NCI-H2227 treated with DMSO at 0.1 percent for 48 hours (cell line): ENCODE data around the gene ITIH4.
A peak's percentile ranks its signal among the peaks of the same experiment; 100 is the strongest.
"Not testable (repeated sequence)": the region's sequence is repeated elsewhere in the genome, so short reads cannot be mapped to it uniquely, and the experiment has no call there.

Experiments used
- DNase-seq: peaks from one replicate; lab custom pipeline; 2025; lab: John Stamatoyannopoulos, UW

Gene ITIH4

GRCh38 chr3:52783211-52783555 lies 47.3 kb downstream of the ITIH4 start:
- no peak for DNase-seq

GRCh38 chr3:52782412-52783210 lies 47.9 kb downstream of the ITIH4 start:
- no peak for DNase-seq

- no peak for DNase-seq
Observed at GRCh38 chr3:52781741-52782140, 48.7 kb downstream of the ITIH4 start.

- no peak for DNase-seq
Observed at GRCh38 chr3:52779837-52780585, 50.5 kb downstream of the ITIH4 start.

- DNase-seq = no peak
Observed at GRCh38 chr3:52779011-52779836, 51.2 kb downstream of the ITIH4 start.

- no peak for DNase-seq
Observed at GRCh38 chr3:52777959-52778805, 52.3 kb downstream of the ITIH4 start.

GRCh38 chr3:52777127-52777958 lies 53.1 kb downstream of the ITIH4 start, which contains the start of gene ITIH1:
TSS of gene ITIH1 (plus strand) at chr3:52777599. CDS start at chr3:52777616, 17 bp downstream.
- no peak for DNase-seq

- DNase-seq = not testable (repeated sequence)
Observed at GRCh38 chr3:52776486-52776885, 54.0 kb downstream of the ITIH4 start.

- DNase-seq = no peak
Observed at GRCh38 chr3:52775877-52776276, 54.6 kb downstream of the ITIH4 start.

- DNase-seq = no peak
Observed at GRCh38 chr3:52774901-52775864, 55.3 kb downstream of the ITIH4 start.

- DNase-seq = no peak
Observed at GRCh38 chr3:52774066-52774713, 56.3 kb downstream of the ITIH4 start.

GRCh38 chr3:52773361-52774065 lies 57.0 kb downstream of the ITIH4 start:
- DNase-seq = no peak

- no peak for DNase-seq
Observed at GRCh38 chr3:52771702-52772101, 58.8 kb downstream of the ITIH4 start.

GRCh38 chr3:52771334-52771681 lies 59.2 kb downstream of the ITIH4 start:
- DNase-seq = peak; percentile 30

- peak; percentile 77 for DNase-seq
Observed at GRCh38 chr3:52770496-52771333, 59.8 kb downstream of the ITIH4 start, which contains the start of gene NEK4. TSS of gene NEK4 (minus strand) at chr3:52770940. CDS start at chr3:52770746, 194 bp downstream.

GRCh38 chr3:52769786-52770455 lies 60.6 kb downstream of the ITIH4 start:
- DNase-seq = peak; percentile 31

- DNase-seq = no peak
Observed at GRCh38 chr3:52763466-52763865, 67.0 kb downstream of the ITIH4 start.
